Cardiac muscle cell (in vitro differentiated cells and primary cell): ENCODE measurements around the gene RNF38. TPM values are rescaled to one million over a fixed set of nuclear protein-coding genes. Genes with fewer than 3 reads are reported as not detected.
"Not testable (repeated sequence)": the region's sequence is repeated elsewhere in the genome, so short reads cannot be mapped to it uniquely, and the experiment has no call there.

ENCODE experiments used
- DNase-seq, 2 donors: peaks; one replicate each; pipeline versions ENCODE4 v3.0.0 to v3.0.0-alpha.2; 2010 to 2017; ENCODE audit warnings: low read depth in 1 of 2, low spot score in 1 of 2
- H3K27ac ChIP-seq: fragments of 200-600 bp; sonication (generic); 2 replicates; pipeline ENCODE4 v1.5.1; 2016
- H3K27me3 ChIP-seq: fragments of 200-600 bp; sonication (generic); 2 replicates; pipeline ENCODE4 v1.6.0; 2016; ENCODE audit warnings: control low read depth
- H3K36me3 ChIP-seq: fragments of 200-600 bp; sonication (generic); 2 replicates; pipeline ENCODE4 v1.5.1; 2016; ENCODE audit warnings: control low read depth
- H3K4me1 ChIP-seq: fragments of 200-600 bp; sonication (generic); 2 replicates; pipeline ENCODE4 v1.8.1; 2017; ENCODE audit warnings: low read depth, mild to moderate bottlenecking, mixed run types
- H3K4me3 ChIP-seq: fragments of 200-600 bp; sonication (generic); 2 replicates; pipeline ENCODE4 v1.5.1; 2016; ENCODE audit warnings: mild to moderate bottlenecking
- H3K9me3 ChIP-seq: fragments of 200-600 bp; sonication (generic); 2 replicates; pipeline ENCODE4 v1.5.1; 2017; ENCODE audit warnings: low read depth, mild to moderate bottlenecking, control low read depth
- polyA plus RNA-seq: library from polyadenylated mRNA; unstranded; fragments of >200 nt; fragmentation: Nextera tagmentation; extraction: Ambion mirVana; gene quantifications from 2 replicates; pipeline ENCODE4 v1.2.1, GENCODE V29; 2016
- total RNA-seq: library from RNA; depleted of rRNA; stranded (reverse); fragments of >200 nt; gene quantifications from 2 replicates; pipeline ENCODE4 v1.2.3, GENCODE V29; 2016
- TF ChIP-seq, protein P1 (sequence below): IDR thresholded peaks from 2 replicates; pipeline ENCODE4 v1.5.1; 2012; ENCODE audit warnings: low read depth, mild to moderate bottlenecking, low read length

Gene RNF38
- total and polyA plus RNA-seq, 2 experiments from 2014 or later, result 20.1 to 26.3 TPM

GRCh38 chr9:36316049-36316448, 84.0 kb downstream of the RNF38 start:
- H3K9me3 ChIP-seq, result no peaks in the 10 kb centered on the region
- no peaks in the 10 kb centered on the region for H3K27me3 ChIP-seq
- H3K4me3 ChIP-seq, result no peak overlapping the region
- TF ChIP-seq, protein P1, sequence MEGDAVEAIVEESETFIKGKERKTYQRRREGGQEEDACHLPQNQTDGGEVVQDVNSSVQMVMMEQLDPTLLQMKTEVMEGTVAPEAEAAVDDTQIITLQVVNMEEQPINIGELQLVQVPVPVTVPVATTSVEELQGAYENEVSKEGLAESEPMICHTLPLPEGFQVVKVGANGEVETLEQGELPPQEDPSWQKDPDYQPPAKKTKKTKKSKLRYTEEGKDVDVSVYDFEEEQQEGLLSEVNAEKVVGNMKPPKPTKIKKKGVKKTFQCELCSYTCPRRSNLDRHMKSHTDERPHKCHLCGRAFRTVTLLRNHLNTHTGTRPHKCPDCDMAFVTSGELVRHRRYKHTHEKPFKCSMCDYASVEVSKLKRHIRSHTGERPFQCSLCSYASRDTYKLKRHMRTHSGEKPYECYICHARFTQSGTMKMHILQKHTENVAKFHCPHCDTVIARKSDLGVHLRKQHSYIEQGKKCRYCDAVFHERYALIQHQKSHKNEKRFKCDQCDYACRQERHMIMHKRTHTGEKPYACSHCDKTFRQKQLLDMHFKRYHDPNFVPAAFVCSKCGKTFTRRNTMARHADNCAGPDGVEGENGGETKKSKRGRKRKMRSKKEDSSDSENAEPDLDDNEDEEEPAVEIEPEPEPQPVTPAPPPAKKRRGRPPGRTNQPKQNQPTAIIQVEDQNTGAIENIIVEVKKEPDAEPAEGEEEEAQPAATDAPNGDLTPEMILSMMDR, result no peak
- peak overlapping the region; percentile 9 for H3K27ac ChIP-seq
- peaks cover 6% of the 10 kb centered on the region for H3K4me1 ChIP-seq
- no peaks in the 10 kb centered on the region for H3K36me3 ChIP-seq
- no peak for DNase-seq

GRCh38 chr9:36315283-36315682, 84.8 kb downstream of the RNF38 start:
- peak overlapping the region; percentile 9 for H3K27ac ChIP-seq
- H3K36me3 ChIP-seq, result no peaks in the 10 kb centered on the region
- H3K9me3 ChIP-seq, result no peaks in the 10 kb centered on the region
- no peak overlapping the region for H3K4me3 ChIP-seq
- DNase-seq, result no peak
- no peaks in the 10 kb centered on the region for H3K27me3 ChIP-seq
- peaks cover 3% of the 10 kb centered on the region for H3K4me1 ChIP-seq
- TF ChIP-seq, protein P1, result no peak

GRCh38 chr9:36314740-36315139, 85.3 kb downstream of the RNF38 start:
- H3K4me3 ChIP-seq, result no peak overlapping the region
- H3K27ac ChIP-seq, result no peak overlapping the region
- H3K36me3 ChIP-seq, result no peaks in the 10 kb centered on the region
- H3K27me3 ChIP-seq, result no peaks in the 10 kb centered on the region
- H3K4me1 ChIP-seq, result no peaks in the 10 kb centered on the region
- TF ChIP-seq, protein P1, result no peak
- no peak for DNase-seq
- H3K9me3 ChIP-seq, result no peaks in the 10 kb centered on the region

- no peaks in the 10 kb centered on the region for H3K27me3 ChIP-seq
- H3K27ac ChIP-seq, result no peak overlapping the region
- H3K4me3 ChIP-seq, result no peak overlapping the region
- peak in 1 of 2 donors; percentile 22 for DNase-seq
- no peaks in the 10 kb centered on the region for H3K9me3 ChIP-seq
- no peaks in the 10 kb centered on the region for H3K36me3 ChIP-seq
- no peaks in the 10 kb centered on the region for H3K4me1 ChIP-seq
- TF ChIP-seq, protein P1, result no peak
Measured at GRCh38 chr9:36306471-36307306, 93.4 kb downstream of the RNF38 start.

GRCh38 chr9:36304366-36304765, 95.7 kb downstream of the RNF38 start:
- not testable (repeated sequence) for H3K27me3 ChIP-seq, DNase-seq, H3K27ac ChIP-seq, H3K4me1 ChIP-seq, H3K36me3 ChIP-seq, H3K9me3 ChIP-seq, H3K4me3 ChIP-seq

- Histone ChIP-seq H3K4me1 (no peaks in the 10 kb centered on the region), H3K27ac (no peak overlapping the region), H3K36me3 (no peaks in the 10 kb centered on the region), H3K9me3 (no peaks in the 10 kb centered on the region), H3K4me3 (no peak overlapping the region), H3K27me3 (no peaks in the 10 kb centered on the region)
- DNase-seq, result no peak
- TF ChIP-seq, protein P1, result no peak
Measured at GRCh38 chr9:36301227-36301626, 98.8 kb downstream of the RNF38 start.
